Lower lobe of right lung (tissue), 2 donors: Measurements from ENCODE around the gene SLC1A5. TPM values are rescaled to one million over a fixed set of nuclear protein-coding genes. Genes with fewer than 3 reads are reported as not detected.
"Not testable (repeated sequence)": the region's sequence is repeated elsewhere in the genome, so short reads cannot be mapped to it uniquely, and the experiment has no call there.

Experiments used
- ATAC-seq, 2 donors: fragments of 200-7000 bp; cut with Tn5 transposase; one replicate each; pipeline ENCODE4 v1.9.1; 2020 to 2022; ENCODE audit warnings: mild to moderate bottlenecking in 2 of 2, moderate library complexity in 2 of 2
- DNase-seq: peaks from one replicate; pipeline ENCODE4 v3.0.0-alpha.2; 2020
- H3K27ac ChIP-seq: fragments of 200-600 bp; one replicate; pipeline ENCODE4 v1.8.0; 2022
- H3K27me3 ChIP-seq: fragments of 200-600 bp; one replicate; pipeline ENCODE4 v1.8.0; 2022; ENCODE audit warnings: low read depth
- H3K36me3 ChIP-seq: fragments of 200-600 bp; one replicate; pipeline ENCODE4 v1.8.0; 2022; ENCODE audit warnings: mild to moderate bottlenecking
- H3K4me1 ChIP-seq: fragments of 200-600 bp; one replicate; pipeline ENCODE4 v1.8.0; 2022
- H3K4me3 ChIP-seq: fragments of 200-600 bp; one replicate; pipeline ENCODE4 v1.8.0; 2022; ENCODE audit warnings: mild to moderate bottlenecking
- H3K9me3 ChIP-seq: fragments of 200-600 bp; one replicate; pipeline ENCODE4 v1.8.0; 2022
- CTCF ChIP-seq: fragments of 200-600 bp; IDR thresholded peaks from one replicate; pipeline ENCODE4 v1.8.0; 2022; ENCODE audit warnings: antibody characterized with exemption, mild to moderate bottlenecking
- intact Hi-C: fragments of 100-400 bp; cut with DNase I; formaldehyde crosslinking; loops from one replicate; pipeline ENCODE4 v1.11.0; 2022
- total RNA-seq: library from RNA; stranded (reverse); fragmentation: NEBNext Ultra II Directional; extraction: Animal tissue kit (Norgen Biotek cat#: 25700); gene quantifications from one replicate; pipeline ENCODE4 v1.2.1, GENCODE V29; 2021
- donor health status: DM: no; HTN: yes; CAD: no; lungs with severe emphysema.

Gene SLC1A5
- total RNA-seq, 1 donor from 2014 or later = 120 TPM

DNA sequence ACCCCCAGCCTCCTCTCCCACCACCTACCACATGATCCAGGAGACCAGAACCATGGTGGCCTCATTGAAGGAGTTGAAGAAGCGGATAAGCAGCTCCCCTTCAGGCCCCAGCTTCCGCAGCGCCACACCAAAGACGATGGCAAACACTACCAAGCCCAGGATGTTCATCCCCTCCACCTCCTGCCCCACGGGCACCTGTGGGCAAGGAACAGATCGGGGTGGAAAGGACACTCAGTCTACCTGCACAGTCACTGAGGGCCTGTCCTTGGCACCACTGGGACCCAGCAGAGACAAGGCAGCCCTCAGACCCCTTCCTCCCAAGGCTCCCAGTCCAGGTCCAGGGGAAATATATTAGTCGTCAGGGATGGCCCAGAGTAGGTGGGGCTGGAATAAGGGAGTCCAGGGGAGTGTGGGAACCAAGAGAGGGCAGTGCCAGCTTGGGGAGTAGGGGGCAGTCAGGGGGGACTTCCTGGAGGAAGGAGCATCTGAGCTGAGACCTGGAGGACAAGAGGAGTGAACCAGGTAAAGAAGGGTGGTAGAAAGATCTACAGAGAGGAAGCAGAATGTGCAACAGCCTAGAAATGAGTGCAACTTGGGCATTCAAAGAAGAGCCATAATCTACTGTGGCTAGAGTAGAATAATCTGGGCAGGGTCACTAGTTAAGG lies 5.9 kb downstream of the SLC1A5 start:
- Histone ChIP-seq H3K27ac (no peak overlapping the region), H3K4me1 (peaks cover 36% of the 10 kb centered on the region), H3K36me3 (peaks cover 62% of the 10 kb centered on the region), H3K27me3 (no peaks in the 10 kb centered on the region), H3K4me3 (no peak overlapping the region), H3K9me3 (no peaks in the 10 kb centered on the region)
- no peak for TF ChIP-seq CTCF
- no peak for ATAC-seq
- DNase-seq = no peak
- intact Hi-C loops = no loop called here

DNA sequence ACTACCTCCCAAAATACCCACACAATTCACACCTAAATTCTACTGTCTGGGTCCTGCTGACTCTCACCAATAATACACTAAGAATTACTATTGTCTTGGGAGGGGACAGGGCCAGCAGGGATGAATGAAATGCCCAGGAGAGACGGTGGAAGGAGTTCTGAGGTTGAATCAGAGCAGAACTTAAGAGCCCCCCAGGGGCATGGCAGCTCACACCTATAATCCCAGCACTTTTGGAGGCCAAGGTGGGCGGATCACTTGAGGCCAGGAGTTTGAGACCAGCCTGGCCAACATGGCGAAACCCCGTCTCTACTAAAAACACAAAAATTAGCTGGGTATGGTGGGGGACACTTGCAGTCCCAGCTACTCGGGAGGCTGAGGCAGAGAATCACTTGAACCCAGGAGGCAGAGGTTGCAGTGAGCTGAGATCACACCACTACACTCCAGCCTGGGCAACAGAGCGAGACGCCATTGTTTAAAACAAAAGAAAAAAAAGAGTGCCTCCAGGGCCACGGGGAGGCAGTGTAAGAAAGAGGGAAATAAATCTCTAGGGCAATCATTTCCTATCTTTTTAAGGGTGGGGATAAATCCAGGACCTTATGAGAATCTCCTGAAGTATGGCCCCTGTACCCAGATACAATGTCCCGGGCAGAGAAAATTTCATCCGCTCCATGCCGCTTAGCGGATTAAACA lies 10.3 kb downstream of the SLC1A5 start:
- DNase-seq, H3K4me3 ChIP-seq, intact Hi-C loops, H3K4me1 ChIP-seq, H3K27me3 ChIP-seq, H3K9me3 ChIP-seq: not testable (repeated sequence)
- peaks cover 88% of the 10 kb centered on the region for H3K36me3 ChIP-seq
- H3K27ac ChIP-seq = peak overlapping the region; percentile 13
- peak; percentile 6 to 26 for ATAC-seq

- no peaks in the 10 kb centered on the region for H3K9me3 ChIP-seq
- DNase-seq (no peak), ATAC-seq (no peak)
- intact Hi-C loops = no loop called here
- peak overlapping the region; percentile 13 for H3K27ac ChIP-seq
- H3K27me3 ChIP-seq = no peaks in the 10 kb centered on the region
- no peak for TF ChIP-seq CTCF
- peaks cover 79% of the 10 kb centered on the region for H3K36me3 ChIP-seq
- peaks cover 5% of the 10 kb centered on the region for H3K4me1 ChIP-seq
- no peak overlapping the region for H3K4me3 ChIP-seq
Measured at GRCh38 chr19:46776927-46777911, 11.2 kb downstream of the SLC1A5 start.

- intact Hi-C loops = no loop called here
- ATAC-seq = no peak
- H3K36me3 ChIP-seq = peaks cover 64% of the 10 kb centered on the region
Measured at GRCh38 chr19:46775642-46776258, 12.6 kb downstream of the SLC1A5 start.

GRCh38 chr19:46773018-46773399 lies 15.4 kb downstream of the SLC1A5 start:
- intact Hi-C loops = no loop called here
- no peak overlapping the region for H3K4me3 ChIP-seq

More at GRCh38 chr19:46775642-46776258, 12.6 kb downstream of the SLC1A5 start:
- Histone ChIP-seq H3K4me1 (peaks cover 5% of the 10 kb centered on the region), H3K4me3 (no peak overlapping the region), H3K27ac (no peak overlapping the region), H3K27me3 (no peaks in the 10 kb centered on the region), H3K9me3 (no peaks in the 10 kb centered on the region)
- DNase-seq = no peak
- no peak for TF ChIP-seq CTCF

More at GRCh38 chr19:46773018-46773399, 15.4 kb downstream of the SLC1A5 start:
- no peaks in the 10 kb centered on the region for H3K27me3 ChIP-seq
- peaks cover 37% of the 10 kb centered on the region for H3K36me3 ChIP-seq
- DNase-seq (no peak), ATAC-seq (no peak)
- H3K27ac ChIP-seq = no peak overlapping the region
- no peak for TF ChIP-seq CTCF
- no peaks in the 10 kb centered on the region for H3K4me1 ChIP-seq
- no peaks in the 10 kb centered on the region for H3K9me3 ChIP-seq
